Kidney capillary endothelial cell (primary cell): Measurements from ENCODE around the gene GLYR1.

ENCODE experiments used
- DNase-seq: peaks from one replicate; pipeline ENCODE4 v3.0.0-alpha.2; 2018; ENCODE audit warnings: low spot score

The GLYR1 gene

DNA sequence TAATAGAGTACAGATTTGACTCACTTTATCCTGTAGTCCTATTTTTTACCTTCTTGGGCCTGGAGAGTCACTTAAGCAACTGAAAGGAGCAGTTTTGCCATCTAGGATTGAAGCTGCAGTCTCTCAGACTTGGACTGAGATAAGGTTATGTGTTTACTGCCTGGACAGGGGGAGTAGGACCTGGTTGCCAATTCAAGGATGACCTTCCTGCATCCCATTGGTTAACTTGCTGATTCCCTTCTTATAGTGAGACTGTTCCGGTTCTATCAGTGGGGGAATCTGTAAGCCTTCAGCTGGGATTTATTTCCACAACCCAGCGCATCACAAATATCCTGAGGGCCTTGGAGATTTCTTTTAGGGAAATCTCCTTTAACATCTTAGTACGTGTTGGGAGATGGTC is 3.1 kb upstream of the GLYR1 start:
- DNase-seq, result no peak

DNA sequence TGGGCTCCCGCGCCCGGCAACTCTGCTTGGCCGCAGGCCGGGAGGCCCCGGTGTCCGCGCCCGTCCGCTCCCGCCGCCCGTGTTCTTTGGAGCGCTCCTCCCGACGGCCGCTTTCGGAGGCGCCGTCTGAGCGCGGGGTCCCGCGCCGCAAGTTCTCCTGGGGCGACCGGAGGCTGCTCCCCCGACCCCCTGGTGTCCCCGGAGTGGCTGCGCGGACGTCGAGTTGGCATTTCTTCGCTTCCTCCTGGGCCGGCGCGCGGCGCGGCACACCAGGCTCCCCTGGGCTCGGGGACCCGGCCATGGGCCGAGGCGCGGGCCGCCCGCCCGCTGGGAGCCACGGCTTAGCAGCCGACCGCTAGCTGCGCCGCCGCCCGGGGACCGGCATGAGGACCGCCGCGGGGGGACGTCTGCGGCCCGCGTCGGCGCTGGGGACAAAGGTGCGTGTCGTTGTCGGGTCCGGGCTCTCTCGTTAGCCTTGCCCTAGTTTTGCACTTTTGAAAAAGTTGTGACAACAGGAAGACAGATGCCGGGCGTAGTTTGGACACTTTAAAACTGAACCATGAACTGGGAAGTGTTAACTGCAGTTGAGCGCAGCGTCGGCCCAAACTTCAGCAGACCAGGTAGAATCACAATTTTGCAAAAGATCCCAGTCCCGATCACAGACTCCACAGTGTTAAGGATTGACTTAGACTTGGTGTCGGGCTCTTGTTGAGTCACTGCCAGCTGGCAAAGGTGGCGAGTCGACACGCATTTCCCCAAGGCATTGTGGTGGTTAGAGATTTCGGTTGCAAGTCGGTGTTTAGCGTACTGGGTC is 893 bp upstream of the GLYR1 start:
- DNase-seq, result peak; percentile 70

DNA sequence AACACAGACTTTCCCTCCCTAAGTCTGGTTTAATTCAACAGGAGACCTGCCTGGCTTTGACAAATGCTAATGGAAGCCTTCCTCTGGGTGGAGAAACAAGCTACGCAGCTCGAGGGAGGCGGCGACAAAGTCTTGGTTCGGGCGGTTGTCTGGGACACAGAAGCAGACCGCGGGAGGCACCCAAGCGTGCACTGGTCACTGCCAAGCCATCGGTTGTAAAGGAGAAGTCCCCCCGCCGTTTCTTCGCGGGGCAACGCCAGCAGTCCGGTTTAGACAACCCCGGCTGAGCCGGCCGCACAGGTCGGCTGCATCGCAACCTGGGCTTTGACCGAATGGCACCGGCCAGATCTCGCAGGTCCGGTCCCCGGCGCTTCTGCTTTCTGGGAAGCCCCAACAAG is 586 bp downstream of the GLYR1 start:
- DNase-seq, result peak; percentile 52

DNA sequence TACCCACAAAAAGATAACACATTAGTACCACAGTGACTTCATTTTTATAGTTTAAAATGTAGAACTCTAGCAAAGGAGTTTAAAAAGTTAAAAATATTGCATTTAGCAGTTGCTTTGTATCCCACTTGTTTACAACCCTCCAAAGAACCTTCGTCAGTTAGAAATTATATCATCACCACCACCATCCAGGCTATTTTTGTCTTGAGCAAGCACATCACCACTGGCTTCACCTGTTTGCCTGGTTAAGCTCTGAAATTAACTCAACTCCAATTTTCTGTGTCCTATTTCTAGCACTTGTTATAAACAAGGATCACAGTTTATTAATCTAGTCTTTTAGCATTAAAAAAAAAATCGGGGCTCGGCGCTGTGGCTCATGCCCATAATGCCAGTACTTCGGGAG is 6.1 kb downstream of the GLYR1 start:
- no peak for DNase-seq

DNA sequence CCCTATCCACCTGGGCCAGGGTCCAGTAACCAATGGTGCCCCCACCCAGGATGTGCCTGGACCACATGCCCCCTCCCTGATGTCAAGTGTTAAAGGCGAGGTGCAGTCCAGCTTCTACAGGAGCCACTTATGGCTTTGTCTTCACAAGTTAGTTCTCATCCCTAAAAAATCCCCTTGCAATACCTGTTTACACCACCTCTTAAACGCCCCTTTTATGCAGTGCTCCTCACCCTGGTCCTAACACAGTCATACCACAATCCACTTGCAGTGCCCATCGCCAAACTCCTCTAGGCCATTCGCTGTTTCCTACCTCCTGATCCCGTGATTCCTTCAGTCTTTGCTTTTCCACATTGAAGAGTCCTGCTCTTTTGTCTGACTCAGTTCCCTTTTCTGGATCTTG is 7.1 kb downstream of the GLYR1 start:
- no peak for DNase-seq

DNA sequence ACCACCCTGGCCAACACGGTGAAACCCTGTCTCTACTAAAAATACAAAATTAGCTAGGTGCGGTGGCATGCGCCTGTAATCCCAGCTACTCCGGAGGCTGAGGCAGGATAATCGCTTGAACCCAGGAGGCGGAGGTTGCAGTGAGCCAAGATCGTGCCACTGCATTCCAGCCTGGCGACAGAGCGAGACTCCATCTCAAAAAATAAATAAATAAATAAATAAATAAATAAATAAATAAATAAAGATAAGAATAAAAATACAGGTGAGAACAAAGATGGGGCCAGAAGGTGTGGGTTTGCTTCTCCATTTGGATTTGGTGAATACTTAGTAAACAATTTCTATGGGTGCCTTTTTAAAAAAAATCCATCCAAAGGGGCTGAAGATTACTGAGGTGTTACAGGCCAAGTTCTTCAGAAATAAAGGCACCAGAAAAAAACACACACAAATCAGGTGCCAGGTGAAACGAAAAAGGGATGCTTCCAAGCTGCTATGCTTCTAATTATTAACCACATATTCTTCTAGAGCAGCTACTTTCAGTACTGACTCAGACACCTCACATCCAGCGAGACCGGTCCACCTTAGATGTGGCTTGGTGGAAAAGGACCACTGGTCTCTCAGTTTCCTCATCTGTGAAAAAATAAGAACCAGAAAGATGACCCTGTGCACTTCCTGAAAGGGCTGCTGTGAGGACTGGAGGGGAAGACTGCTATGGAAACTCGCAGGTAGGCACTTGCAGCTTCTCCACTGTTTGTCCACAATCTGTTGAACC is 9.2 kb downstream of the GLYR1 start:
- DNase-seq, result no peak

DNA sequence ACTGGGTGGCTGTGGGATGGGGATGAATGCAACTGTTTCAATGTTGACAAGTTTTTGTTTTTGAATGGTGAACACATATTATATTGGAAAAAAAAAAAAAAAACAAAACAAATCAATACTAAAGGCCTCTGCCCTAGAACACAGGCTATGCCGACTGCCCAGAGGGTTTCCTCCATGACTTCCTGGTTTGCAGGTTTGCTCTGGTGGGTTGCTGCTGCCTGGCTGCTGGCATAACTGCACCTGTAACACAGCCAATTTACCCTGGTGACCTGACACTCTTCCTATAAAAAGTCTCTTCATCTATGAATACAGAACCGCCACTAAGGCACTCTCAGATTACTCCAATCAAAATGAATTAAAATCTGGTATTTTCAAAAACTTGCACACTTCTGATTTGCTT is 10.4 kb downstream of the GLYR1 start:
- DNase-seq, result no peak

DNA sequence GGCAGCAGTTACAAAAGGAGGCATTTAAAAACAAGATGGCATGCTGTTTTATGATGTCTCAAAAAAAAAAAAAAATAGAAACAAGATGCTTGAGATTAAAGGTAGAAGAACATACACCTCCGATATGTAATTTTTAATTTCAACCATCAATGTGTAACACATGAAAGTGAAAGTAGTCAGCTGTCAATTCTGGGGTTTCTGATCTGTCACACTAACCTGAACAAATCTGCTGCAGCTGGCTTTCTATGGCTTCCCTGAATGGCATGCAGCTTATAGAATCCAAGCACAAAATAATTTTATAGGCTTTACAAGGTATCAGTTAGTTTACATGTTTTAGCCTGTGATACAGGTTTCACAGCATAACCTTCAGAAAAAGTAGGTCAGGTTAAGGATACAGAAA is 13.5 kb downstream of the GLYR1 start:
- DNase-seq, result no peak

DNA sequence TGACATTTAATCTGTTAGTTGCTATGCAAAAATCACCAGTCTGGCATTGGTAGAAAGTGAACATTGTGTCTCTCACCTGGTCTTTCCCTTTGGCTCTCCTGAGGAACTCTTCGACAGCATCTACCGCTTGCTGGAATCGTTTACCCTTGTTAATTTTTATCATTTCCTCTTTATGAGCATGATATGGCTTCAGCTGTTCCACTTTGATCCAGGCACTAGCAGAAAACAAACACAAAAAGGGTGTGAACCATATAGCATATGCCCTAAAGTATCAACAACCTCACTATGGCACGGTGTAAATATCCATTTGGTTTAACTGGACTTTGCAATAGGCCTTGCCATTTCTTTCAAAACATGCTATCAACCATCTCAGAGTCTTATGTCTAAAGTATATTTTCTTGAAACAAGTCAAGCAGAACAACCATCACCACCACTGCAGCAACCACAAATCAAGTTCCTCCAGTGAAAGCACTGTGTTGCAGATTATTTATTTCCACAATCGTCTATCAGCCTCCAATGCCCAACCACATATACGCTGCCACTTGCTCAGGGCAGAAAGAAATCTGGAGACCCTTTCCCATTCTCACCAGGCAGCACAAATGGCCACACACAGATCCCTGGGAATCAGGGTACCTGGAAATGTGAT is 14.3 kb downstream of the GLYR1 start:
- DNase-seq, result no peak

DNA sequence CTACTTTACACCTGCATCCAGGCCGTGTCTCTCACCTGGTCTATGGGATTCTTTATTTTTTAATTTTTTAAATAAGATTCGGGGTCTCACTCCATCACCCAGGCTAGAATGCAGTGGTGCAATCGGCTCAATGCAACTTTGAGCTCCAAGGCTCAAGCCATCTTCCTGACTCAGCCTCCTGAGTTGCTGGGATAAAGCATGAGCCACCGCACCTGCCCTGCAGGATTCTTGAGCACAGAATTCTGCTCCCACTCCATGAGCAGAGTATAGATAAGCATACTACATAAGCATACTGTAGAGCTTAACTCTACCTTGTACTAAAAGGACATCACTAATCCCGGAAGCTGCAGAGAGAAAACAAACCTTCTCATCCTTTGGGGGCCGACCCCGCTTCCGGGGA is 15.5 kb downstream of the GLYR1 start:
- no peak for DNase-seq

DNA sequence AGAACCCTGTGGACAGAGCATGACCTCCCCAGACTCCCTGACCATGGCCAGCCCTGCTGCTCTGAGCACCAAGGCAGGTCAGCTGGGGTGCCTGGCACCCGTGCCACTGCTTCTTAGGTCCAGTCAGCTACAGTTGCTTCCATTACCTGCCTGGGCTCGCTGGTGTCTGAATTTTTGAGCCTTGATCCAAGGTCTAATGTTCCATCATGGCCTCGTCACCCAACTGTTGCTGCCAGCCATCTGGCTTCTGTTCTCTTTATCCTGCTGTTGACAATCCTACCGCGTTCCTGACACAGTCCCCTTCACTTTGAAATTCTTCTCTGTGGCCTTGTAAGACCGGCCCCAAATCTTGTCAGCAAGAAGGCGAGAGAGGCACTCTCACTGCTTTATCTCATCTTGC is 16.7 kb downstream of the GLYR1 start:
- no peak for DNase-seq

DNA sequence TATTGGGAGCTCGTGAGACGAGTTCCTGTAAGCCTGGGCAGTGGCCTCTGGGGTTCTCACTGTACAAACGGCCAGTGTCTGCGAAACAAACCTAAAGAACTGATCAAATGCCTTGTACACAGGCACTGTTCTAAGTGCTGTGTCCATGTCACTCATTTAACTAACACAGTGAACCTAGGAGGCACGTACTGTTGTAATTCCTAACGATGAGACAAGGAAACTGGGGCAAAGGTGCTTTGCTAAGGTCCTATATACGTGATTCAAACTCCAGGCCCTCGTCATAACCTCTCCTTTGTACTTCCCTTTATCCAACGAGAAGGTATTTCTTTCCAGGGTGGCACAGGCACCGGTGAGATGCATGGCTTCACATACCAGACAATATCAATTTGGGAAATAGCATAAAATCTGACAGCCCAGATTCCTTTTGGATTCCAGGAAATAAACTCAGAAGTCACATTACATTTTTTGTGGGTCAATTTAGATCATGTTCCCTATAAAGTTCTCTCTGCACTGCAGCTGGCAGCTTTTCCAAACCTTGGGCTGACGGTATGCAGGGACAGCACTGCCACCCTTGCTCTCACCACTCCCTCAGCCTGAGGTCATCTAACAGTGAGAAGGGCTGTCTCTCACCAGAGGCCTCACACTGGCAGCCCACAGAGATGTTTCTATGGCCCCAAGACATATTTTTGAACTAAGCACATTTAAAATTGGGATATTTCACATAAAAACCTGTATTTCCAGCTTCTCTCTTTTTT is 18.3 kb downstream of the GLYR1 start:
- no peak for DNase-seq

DNA sequence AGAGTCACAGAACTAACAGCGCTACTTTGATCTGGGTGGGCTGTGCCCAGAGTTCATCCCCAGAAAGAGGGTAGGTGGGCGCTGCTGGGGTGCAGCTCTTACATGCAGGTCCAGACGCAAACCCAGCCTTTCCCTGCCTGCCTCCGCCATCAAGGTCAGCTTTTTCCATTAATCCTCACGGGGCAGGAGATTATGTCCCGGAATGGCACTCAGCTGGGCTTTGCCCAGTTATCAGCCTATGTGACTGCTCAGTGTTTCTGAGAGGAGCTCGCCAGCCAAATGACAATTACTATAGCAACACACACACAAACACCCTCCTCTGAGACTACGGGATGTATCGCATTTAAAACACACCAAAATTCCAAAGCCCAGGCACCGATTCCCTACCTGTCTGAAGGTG is 20.1 kb downstream of the GLYR1 start:
- no peak for DNase-seq

DNA sequence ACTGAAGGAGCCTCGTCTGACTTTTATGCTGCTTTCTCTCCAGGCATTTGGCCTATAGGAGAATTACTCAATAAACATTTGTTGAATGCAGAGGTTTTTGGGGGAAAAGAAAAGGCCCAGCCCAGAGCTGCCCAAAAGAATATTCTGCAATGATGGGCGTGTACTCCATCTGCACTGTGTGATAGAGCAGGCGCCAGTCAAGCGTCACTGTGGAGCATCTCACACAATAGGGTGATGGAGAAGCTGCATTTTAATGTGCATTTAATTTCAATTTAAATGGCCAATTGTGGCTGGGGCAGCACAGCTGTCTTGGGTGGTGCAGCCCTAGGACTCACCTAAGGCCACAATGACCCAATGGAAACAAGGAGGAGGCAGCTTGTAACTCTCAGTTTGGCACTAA is 20.6 kb downstream of the GLYR1 start:
- no peak for DNase-seq

DNA sequence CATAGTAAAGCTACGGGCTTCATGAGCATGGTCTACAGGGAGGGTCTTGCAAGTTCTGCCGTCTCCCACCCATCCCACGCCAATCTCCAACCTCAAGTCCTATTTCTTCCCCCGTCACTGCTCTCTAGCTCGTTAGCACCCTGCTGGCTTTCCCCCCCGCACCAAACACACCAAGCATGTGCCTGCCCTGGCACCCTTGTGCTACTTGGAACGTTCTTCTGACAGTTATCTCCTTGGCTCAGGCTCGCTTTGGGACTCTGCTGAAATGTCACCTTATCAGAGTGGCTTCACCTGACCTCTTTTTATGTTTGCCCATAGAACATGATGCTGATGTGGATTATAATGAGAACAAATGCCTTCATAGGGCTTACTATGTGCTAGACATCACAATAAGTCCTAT is 21.9 kb downstream of the GLYR1 start:
- DNase-seq, result no peak

DNA sequence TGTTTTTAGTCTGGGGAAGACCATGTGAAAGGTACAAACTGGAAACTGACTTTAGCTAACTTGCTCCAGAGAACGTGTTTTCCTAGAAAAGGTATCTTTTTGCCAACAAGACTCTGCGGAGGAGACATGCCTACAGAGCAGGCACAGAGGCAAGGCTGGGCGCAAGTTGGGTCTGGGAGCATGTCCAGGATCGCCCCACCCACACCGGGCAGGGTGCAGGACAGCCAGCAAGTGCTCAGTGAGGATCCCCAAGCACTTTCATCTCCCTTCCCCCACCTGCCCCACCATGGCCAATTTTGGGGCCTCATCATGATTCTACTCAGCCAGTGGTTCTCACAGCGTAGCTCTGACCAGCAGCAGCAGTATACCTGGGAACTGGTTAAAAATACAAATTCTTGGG is 26.4 kb downstream of the GLYR1 start:
- no peak for DNase-seq

DNA sequence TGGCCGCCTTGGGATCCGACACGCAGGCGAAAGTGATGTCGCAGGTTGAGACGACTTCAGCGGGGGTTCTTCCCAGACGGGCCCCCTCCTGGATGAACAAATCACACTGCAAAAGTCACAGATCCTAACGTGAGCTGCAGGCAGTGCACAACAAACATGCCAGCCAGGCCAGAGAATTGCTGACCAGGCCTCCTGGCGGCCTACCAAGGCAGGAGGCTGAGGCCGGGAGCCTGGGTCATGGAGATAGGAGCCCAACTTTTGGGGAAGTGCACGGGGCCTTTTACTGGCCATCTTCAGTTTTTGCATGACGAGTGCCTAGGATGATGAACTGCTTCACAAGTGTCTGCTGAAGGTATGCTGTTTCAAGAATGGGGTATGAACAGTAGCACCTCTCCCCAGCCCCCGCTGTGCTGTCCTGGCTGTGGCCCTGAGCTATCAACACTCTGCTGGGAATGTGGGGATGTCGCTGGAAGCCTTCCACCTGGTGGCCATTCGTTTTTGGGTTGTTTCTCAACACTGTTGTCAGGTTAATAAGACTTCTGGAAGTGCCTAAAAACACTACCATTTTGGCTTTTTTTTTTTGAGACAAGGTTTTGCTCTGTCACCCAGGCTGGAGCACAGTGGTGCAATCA is 32.4 kb downstream of the GLYR1 start:
- no peak for DNase-seq

DNA sequence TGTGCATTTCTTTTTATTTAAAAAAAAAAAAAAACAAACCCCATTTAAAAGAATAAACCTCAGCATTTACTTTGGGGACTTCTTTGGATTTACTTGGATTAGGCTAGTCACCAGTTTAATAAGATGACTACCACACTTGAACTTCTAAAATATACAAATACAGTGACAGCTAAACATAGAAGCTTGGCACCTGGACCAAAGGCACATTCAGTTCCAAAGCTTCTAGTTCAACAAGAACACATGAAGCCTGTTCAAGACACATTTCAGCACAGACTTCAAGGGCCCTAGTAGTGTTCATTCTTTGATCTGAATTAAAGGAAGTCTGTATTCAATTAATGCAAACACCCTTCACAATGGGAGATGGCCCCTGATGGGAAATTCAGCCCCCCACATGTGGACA is 33.0 kb downstream of the GLYR1 start:
- no peak for DNase-seq

DNA sequence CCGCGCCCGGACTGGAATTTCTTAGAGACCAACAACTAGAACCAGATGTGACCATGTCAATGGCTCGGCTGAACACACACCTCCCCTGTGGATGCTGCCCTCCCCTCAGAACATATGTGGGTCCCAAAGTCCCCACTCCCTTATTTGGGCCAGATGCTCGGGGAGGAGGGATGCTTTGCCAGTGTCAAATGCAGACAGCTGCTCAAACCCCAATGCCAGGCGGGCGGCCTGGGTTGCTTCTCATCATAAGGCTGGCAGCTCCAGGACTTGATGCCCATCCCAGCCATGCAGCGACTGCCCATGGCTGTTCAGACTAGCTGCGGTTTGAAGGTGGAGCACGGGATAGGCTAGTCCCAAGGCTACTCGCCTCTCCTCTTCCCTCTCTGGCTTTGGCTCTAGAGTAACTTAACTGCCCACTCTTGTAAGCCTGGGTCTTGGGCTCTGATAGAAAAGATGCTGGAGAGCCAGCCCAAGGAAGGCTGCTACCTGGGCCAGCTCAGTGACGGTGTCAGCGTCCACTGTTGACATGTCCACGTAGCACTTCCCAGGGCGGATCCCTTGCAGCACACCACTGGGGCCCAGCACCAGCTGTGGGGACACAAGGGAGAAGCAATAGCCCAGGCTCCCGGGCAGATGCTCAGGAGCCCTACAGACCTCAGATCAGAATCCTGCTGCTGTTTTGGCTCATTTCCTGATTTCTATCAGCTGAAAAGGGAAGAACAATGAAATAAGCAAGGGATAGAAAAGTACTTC is 33.7 kb downstream of the GLYR1 start:
- no peak for DNase-seq

DNA sequence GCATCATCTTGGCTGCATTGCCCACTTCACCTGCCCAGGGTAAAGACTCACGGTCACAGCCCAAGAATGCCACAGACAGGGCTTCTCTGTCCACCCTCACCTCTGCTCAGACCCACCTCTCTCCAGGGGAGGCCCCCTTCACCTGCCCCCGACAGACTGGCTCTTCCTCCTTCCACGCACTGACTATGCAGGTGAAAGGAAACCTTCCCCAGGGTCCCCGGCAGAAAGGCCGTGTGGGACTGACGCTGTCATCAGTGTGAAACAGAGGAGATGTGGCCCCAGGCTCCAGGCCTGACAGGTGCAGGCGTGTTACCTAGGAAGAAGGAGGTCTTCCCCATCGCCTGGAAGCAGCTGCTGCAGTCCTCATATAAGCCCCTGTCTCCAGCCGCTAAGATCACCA is 35.3 kb downstream of the GLYR1 start:
- no peak for DNase-seq

DNA sequence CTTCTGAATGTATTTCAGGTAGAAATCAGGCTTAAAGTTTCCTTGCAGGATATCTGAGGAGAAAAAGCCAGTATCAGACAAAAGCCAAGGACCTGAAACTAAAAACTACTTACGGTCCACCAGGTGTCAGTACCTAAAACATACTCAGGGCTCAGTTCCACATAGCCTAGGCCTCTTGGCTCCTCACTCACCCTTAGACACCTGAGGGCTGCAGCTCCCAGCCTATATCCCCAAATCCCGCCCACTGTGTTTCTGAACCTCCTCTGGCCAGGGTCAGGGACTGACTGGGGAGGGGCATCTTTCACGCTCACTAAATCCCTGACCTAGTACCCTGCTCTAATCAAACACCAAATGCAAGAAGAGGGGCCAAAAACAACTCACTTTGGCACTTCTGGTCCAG is 35.8 kb downstream of the GLYR1 start:
- no peak for DNase-seq
